ENCODE measurements around the gene PARD3B.

PARD3B gene

DNA sequence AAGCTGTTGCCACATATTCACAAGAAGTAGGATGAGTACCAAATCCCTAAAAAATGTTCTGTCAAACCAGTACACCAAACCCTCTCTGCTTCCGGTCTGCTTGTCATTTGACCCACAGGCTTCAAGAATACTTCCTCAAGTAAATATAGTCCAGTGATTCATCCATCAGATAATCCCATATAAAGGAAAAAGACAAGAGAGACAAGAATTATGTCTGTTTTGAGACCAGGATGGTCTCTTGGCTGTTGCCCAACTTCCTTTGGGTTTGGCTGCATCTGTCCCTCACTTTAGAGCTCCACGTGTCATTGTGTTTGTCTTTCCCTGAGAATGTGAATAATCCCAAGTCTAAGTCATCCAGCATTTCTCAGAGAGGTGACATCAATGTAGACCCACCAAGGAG, 1045.5 kb downstream of the PARD3B start:
- no peak for DNase-seq

DNA sequence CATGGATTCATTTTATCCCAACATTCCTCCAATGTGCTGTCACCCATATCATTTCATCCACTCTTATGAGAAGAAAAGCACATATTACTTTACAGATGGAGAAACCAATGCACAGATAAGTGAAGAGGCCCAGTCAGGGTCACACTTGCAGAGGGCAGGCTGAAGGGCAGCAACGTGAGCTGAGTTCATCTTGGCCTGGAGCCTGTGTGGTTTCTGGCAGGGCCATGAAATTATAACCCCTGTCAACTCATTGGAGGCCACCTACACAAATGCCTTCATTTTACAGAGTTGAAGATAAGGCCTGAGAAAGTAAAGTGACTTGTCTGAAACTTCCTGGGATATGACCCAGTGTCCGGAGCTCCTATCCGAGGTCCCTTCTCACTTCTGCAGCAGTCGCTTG, 1048.6 kb downstream of the PARD3B start:
- no peak for DNase-seq

DNA sequence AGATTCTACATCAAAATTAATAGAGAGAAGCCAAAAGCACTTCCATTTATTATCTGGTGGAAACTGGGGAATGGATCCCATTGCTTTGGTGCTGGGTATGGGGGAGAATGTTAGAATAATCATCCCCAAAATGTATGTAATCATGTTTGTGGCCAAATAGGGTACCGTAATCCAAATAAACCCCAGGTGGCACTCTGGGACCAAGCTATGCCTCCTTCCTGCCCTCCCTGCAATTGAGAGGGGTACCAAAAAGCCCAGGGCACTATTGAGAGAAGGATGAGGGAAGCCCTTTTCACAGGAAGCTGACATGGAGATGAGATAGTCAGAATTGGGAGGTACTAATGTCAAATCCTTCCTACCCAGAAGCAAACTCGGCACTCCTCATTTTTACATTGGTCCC, 1051.3 kb downstream of the PARD3B start:
- no peak for DNase-seq

DNA sequence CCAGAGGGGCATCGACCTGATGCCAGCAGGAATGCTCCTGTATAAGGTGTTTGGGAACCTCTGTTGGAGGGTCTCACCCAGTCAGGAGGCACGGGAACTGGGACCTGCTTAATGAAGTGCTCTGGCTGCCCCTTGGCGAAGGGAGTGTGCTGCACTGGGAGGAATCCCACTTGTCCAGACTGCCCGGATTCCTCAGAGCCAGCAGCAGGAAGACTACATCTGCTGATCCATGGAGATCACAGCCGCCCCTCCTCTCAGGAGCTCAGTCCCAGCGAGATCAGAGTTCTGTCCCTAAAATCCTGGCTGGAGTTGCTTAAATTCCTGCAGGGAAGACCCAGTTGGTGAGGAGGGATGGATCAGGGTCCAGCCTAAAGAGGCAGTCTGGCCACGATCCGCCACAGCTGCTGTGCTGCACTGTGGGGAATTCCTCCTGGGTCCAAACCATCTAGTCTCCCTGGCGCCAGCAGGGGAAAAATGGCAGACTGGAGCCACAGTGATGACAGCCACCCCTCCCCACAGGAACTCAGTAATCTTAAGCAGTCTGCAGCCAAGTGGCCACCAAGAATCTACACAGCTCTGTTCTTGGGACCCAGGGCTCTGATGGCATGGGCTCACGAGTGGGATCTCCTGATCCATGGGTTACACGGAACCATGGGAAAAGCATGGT, 1060.5 kb downstream of the PARD3B start:
- no peak for DNase-seq

DNA sequence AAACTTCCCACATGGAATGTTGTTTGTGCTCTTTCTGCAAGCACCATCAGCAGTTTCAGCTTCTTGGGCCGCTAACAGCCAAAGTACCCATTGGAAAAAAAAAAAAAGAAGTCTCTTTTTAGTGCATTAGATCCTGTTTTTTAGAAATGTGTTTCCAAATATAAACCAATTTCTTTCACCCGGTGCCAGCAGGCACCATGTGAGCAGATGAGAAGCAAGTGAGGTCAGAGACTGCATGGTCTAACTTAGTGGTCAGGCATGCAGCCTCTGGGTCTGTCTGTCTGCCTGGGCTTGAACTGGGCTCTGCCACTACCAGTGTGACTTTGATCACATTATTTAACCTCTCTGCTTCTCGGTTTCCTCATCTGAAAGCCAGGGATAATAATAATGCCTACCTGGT, 1061.9 kb downstream of the PARD3B start:
- DNase-seq = no peak

DNA sequence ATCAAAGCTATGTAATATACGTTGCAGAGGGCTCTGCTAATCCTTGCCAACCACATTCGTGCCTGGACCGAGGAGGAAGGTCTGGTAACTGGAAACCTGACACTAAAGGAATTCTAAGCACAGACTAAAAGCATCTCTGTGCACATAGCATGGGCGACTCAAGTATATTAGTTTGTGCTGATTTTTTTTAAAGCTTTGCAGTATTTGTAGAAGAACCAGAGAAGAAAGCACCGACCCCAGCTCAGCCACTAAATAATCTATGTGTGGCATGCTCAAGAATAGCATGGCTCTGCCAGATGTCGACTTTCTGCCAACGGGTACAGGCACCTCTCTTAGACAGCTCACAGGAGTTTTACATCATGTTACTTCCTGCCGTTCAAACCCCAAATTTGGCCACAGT, 1063.8 kb downstream of the PARD3B start:
- DNase-seq = no peak

DNA sequence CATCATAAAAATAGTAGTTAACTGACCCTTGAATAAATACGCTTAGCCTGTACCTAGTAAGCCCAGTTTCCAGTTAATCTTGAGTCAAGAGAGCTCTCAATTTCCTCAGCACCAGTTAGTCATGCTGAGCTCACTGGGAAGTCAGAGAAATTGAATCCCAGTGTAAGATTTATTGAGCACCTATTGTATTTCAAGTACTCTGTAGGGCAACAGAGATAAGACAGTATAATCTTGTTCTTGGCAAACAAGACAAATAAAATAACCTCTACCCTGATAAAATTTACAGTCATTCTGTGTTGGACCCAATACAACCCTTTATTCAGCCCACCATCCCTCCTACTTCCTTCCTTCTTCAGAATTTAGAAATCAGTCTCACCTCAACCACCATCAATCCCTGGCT, 1065.2 kb downstream of the PARD3B start:
- DNase-seq = no peak

DNA sequence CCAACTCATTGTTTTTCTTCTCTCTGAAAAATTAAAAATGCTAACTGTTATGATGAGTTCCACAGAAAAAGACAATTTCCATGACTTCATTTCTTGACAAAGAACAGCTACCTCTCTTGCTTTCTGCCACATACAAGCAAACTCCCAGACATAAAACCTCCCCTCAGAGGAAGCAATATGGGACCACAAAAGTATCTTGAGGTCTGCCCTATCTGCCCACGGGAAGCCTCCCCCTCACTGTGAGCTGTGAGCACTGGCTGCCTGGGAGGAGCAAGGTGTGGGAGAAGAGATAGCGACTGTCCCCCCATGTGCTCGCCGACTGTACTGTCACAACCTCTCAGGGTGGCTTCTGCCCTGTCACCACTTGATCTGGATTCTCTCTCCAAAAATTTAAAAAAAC, 1067.4 kb downstream of the PARD3B start:
- no peak for DNase-seq

DNA sequence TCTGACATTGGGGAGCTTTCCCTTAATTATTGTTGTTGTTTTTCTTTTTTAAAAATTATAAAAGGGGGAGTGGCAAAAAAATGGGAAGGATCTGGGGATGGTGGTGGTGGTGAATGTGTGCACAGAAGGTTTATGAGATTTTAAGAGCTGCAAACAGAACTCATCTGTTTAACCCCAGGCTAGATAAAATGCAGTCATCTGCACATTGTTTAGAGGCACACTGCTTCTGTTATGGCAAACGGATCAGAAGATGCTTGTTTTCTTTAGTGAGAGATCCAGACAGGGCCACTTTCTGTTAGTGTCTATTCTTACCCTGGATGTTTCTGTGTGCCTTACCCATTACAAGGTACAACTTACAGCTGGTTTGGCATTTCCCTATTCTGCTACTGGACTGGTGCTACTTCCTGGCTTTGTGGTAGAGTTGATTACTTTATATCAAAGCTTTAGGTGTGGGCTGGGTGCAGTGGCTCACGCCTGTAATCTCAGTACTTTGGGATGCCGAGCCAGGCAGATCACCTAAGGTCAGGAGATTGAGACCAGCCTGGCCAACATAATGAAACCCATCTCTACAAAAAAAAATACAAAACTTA, 1068.8 kb downstream of the PARD3B start:
- no peak for DNase-seq

DNA sequence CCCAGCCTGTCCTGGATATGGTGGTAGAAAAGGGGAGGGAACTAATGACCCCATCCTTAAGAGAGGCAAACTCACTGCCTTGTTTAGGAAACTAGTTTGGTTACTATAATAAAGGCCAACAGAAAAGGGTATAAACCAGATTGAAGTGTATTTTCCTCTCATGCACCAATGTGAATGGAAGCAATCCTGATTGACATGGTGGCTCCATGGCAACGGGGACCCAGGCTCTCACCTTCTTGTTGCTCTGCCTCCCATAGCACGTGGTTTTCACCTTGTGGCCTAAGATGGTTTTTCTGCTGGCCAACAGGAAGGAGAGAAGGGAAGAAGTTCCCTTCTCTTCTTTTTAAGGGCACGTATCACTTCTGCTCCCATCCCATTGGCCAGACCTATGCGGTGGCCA, 1069.7 kb downstream of the PARD3B start:
- DNase-seq = no peak

DNA sequence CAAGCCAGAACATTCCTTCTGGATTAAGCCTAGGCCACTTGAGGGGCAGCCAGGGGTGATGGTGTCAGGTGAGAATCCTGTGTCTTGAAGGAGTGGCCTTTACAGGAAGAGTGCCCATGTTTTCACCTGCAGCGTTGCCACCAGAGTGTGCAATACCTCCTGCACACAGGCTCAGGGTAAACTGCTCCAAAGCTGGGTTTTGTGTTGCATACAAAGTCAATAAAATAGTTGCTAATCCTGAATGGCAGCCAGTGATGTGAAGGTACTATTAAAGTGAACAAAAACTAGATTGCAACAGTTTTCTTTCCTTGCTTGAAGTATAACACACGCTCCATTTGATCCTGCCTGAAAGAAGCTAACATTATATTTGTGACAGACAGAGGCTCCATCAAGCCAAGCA, 1072.6 kb downstream of the PARD3B start:
- no peak for DNase-seq

DNA sequence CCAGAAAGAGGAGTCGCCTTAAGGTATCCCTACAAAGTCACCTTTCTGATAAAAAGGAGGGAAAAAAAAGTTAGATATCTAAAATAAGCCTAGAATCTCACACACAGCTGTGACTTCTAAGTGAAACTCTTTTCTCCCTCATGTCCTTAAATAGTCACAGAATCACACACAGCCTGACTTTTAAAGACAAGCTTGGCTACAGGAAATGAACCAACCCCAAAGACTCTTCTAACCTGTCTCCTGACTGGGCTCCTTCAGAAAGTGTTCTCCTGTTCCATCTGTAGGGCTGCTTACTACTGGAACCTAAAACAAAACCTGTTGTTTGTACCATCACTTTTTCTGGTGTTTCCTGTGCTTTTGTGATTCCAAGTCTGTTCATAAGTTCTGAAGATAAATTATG, 1074.3 kb downstream of the PARD3B start:
- DNase-seq = no peak

DNA sequence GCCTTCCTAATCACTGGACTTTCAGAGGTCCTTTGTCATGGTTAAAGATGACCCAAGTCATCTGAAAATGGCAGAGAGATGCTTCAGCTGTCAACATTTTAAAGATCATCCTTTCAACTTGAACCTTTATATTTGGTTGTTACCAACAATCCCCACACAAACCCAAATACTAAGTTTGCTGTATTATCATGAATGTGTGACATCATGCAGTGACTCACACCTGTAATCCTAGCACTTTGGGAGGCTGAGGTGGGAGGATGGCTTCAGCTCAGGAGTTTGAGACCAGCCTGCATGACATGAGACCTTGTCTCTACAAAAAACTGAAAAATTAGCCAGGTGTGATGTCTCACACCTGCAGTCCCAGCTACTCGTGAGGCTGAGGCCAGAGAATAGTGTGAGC, 1081.8 kb downstream of the PARD3B start:
- no peak for DNase-seq

DNA sequence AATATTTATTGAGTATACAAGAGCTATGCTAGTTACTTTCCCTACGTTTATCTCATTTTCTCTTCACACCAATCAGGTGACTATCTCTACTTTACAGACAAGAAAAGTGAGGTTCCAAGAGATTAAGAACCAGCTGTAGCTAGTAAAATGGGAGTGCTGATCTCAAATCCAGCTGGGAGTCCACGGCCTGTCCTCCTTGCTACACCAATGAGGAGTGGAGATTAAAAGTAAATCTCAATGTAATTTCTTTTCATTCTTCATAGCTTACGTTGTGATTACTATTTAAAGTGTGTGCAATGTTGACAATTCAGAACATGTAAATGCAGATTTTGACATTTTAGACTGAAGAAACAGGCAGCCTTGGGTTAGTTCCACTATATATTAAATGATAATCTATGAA, 1083.1 kb downstream of the PARD3B start:
- DNase-seq = no peak

DNA sequence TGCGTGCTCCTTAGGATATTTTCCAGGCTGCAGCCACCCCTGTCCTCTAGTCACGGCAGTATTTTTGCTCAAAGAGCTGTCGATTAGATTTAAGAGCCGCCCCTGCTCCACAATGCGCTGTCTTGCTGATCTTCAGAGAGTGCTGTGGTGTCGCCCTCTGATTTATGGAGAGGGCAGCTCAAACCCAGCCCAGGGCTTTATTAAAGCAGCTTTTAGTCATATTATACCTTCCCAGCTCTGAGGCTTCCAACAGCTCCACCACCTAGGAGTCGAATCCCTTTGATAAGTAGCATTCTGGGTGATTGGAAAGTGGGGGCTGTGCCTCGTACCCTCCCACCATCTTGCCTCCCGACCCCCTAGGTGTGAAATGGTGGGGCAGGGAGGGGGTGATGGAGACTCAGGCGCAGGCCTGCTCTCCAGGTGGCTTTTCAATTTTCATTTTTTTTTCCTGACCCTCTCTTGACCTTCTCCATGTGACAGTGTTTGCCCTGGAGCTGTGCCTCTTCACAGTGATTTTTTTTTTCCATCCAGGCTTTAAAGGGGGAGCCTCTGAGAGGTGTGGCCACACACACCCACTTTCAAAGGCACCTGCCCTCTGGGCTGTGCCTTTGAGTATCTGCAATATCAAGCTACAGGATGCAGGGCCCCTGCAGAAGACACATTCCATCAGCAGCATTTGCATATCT, 1084.0 kb downstream of the PARD3B start:
- no peak for DNase-seq

DNA sequence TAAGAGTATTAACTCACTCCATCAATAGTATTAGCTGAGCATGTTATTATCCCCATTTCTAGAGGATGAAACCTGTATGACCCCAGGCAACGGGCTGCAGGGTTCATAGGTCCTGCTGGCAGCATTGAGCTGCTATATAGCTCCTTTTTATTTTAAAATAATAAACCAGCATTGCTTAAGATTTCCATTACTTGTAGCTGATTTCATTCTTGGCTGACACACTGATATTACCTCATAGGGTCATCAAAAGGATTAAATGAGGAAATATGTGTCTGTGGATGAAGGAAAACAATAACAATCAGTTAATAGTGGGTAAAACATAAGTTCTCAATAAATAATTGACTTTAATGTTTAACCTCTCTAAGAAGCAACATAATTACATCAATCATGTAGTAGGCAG, 1088.7 kb downstream of the PARD3B start:
- no peak for DNase-seq

DNA sequence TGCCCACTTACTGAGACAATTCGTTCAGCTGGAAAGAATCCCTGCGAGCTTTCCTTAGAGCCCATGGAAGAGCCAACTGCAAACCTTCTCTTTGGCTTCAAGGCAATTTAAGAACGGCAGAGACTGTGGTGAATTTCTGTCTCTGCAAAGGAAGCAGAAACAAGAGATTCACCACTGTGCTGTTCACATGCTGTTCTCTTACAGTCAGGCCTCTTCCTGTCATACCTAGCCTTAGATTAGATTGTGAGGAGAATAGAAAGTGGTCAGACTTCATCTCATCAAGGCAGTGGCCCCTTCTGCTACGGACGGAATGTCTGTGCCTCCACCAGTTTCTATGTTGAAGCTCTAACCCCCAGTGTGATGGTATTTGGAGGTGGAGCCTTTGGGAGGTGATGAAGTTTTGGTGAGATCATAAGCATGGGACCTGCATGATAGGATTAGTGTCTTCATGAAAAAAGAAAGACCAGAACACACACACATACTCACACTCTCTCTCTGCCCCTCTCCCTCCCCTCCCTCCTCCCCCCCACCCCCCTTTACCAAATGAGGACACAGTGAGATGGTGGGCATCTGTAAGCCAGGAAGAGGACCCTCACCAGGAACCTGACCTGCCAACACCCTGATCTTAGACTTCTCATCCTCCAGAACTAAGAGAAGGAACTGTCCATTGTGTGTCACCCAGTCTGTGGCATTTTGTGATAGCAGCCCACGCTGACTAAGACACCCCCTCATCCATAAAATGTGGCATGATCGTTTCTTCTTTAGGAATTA, 1091.5 kb downstream of the PARD3B start:
- DNase-seq = no peak

DNA sequence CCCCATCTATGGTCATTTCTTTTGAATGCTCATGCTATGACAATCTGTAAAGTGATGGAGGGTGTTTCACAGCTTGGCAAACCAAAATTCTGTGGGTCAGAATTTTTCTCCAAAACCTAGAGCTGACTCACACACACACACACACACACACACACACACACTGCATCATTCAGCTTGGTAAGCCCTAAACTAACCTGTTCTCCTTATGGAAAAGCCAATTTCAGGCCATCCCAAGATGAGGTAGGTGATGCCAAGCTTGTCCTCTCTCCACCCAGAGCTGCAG, 1092.0 kb downstream of the PARD3B start:
- no peak for DNase-seq

DNA sequence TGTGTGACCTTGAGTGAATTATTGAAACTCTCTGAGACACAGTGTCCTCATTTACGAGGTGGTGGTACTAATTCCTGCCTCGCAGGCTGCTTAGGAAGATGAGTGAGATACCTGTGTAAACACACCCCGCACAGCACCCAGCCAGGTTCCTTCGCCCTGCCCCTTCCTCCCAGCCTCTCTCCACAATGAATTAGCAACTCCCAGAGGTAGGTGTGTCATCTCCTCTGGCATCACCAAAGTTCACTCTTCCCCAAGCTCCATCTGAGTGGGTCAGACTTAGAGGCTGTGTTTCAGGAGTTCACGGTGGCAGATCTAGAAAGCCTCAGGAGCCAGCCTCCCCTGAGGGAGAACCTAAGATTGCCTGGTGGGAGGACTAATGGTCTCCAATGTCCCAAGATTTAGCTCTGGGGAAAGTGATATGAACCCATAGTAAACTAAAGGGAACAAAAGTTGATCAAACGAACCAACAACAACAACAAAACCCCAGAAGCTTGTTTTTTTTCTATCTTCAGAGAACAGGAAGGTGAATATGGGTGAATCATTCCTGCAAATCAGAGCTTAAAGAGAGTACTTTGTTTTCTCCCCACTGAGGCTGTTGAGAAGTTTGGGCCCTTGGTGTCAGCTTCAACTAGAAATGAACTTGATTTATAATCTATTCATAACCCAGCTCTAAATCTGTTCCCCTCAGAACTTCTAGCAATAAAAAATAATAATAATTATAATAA, 1092.7 kb downstream of the PARD3B start:
- no peak for DNase-seq

DNA sequence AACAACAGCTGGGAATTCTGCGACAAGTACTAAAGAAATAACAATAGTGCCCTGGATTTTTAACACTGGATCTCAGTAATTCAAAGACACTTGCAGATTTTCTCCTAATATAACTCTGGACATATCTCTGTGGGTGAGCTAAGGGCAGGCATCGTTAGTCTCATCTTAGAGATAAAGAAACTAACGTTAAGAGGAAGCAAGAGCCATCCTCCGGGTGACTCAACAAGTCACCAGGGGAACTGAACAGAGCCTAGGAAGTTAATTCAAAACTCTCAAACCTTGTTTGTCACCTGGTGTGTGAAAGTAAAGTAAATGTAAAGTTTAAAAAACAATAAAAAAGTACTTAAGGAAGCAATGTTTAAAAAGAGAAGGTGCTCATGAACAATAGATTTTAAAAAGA, 1095.4 kb downstream of the PARD3B start:
- DNase-seq = no peak

DNA sequence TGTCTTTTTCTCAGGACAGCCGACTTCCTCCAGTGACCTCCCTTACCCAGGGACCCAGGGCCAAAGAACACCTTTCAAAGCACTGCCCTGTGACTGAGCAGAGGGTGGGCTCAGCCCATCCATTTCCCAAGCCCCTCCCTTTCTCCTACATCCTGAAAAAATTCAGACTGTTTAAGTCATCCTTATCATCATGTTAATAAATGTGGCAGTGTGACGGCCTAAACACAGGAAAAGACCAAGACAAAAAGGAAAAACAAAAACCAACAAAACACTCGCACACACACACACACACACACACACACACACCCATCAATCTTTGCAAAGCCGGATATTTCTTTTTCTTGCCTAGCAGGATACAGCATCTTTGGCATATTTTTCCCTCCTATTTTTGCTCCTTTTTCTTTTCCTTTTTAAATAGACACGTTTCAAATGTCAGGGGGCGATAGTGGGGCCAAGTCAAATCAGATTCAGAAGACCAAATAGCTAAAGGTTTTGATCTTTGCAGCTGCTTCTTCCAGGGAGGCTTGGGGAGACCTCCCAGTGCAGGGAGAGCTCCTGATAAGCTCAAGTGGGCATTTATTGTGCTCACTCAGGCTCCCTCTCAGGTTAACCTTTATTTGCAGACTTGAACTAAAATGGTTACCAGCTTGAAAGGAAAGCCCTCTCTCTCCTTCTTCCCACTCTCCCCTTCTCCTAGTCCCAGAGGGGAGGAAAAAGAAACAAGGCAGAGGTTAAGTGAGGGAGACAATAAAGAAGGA, 1097.5 kb downstream of the PARD3B start:
- DNase-seq = no peak

DNA sequence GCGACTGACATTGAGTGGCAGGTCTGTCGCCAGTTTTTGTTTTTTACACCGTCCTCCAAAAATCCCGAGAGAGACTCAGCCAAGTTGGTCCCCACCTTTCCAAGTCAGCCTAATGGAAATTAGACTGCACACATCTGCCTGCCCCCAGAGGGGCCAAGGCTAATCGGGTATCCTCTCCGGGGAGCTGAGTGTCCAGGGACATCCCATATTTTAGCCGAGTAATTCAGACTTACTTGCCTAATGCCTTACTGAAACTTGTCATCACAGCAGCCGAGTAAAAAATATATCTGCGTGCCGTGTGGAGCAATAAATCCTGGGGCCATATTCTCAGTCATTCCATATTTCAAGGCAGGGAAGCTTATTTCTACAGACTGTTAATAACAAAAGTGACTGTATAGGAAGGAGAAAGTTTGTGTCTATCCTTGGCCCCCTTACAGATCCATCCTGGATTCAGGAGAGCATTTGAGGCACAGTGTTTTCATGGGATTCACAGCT, 1098.2 kb downstream of the PARD3B start:
- DNase-seq = no peak

DNA sequence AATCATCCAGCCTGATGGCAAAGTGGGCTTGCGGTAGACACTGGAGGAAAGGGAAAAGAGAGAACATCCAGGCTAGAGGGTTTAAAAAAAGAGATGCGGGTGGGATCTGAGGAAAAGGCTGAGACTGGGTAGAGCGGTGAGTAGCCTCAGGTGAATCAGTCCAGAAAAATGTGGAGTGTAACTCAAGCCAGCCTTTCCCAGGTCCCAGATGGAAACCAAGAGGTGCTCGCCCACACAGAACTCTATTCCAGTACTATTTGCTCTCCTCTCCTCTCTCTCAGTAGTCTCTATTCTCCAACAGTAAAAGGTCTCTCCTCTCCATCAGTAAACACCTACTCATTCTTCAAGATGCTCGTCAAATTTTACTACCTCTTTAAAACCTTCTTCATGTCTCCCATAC, 1098.7 kb downstream of the PARD3B start:
- no peak for DNase-seq

Measured in DMS153 (cell line).